Measurements from ENCODE around the gene FAM180B.

- TF ChIP-seq CTCF (IDR thresholded peaks at IDR 0.05) (no peak), POLR2A (IDR thresholded peaks at IDR 0.05) (no peak)
Observed at GRCh38 chr11:47626234-47626633, 39.8 kb downstream of the FAM180B start.
